H1 (cell line): ENCODE measurements around the gene DPP3. TPM values are rescaled to one million over a fixed set of nuclear protein-coding genes. Genes with fewer than 3 reads are reported as not detected.

ENCODE experiments used
- HDAC2 ChIP-seq, 2 experiments: fragments of 300-600 bp in 1 of 2; sonication (generic) in 1 of 2; IDR thresholded peaks; 2 replicates each; pipeline ENCODE4 v1.6.1; 2011 to 2012; ENCODE audit warnings: low read depth in 2 of 2, low read length in 2 of 2, mild to moderate bottlenecking in 2 of 2, moderate library complexity in 2 of 2, borderline replicate concordance in 1 of 2, inconsistent platforms in 1 of 2
- PHF8 ChIP-seq: fragments of 200-600 bp; sonication (generic); conservative IDR thresholded peaks from 2 replicates; pipeline ENCODE4 v1.7.1; 2012; ENCODE audit warnings: low read depth, mild to moderate bottlenecking, inconsistent platforms, low read length, moderate library complexity
- TAF7 ChIP-seq: optimal IDR thresholded peaks from 2 replicates; pipeline ENCODE3; 2011; ENCODE audit warnings: low read depth, mild to moderate bottlenecking, inconsistent platforms, low read length, moderate library complexity, borderline replicate concordance
- TCF12 ChIP-seq: IDR thresholded peaks from 2 replicates; pipeline ENCODE4 v1.6.1; 2011; ENCODE audit warnings: low read depth, mild to moderate bottlenecking, low read length
- TEAD4 ChIP-seq: IDR thresholded peaks from 2 replicates; pipeline ENCODE4 v1.6.1; 2012; ENCODE audit warnings: low read depth, low read length, inconsistent platforms, mixed read lengths
- polyA plus RNA-seq, 7 experiments: library from polyadenylated mRNA; depleted of rRNA in 3 of 7; stranded (reverse) in 5 of 7; unstranded in 2 of 7; fragments of >200 nt in 5 of 7; fragments of 200-250 nt in 2 of 7; gene quantifications; 1 replicate in 5 of 7; 2 replicates in 1 of 7; 4 replicates in 1 of 7; pipeline versions ENCODE4 v1.2.1 to v1.2.3, GENCODE V29; 2011 to 2013; ENCODE audit warnings: missing spikeins in 2 of 7, mixed read lengths in 2 of 7
- small RNA-seq: library from polyadenylated mRNA; stranded (forward); fragments of <200 nt; extraction: miRNeasy Mini kit (QIAGEN cat#:217004); gene quantifications from one replicate; pipeline ENCODE3, GENCODE V24; 2013; ENCODE audit not compliant: insufficient read depth
- total RNA-seq: library from RNA; stranded (reverse); fragmentation: NEBNext Ultra II Directional; extraction: Animal tissue kit (Norgen Biotek cat#: 25700); gene quantifications from 2 replicates; pipeline ENCODE4 v1.2.1, GENCODE V29; 2021

The DPP3 gene
- total and polyA plus RNA-seq, 2 of the 8 experiments (the other 6 are each of a cell fraction or from before 2014, with no cell fraction given): 75.1 to 82.7 TPM

DNA sequence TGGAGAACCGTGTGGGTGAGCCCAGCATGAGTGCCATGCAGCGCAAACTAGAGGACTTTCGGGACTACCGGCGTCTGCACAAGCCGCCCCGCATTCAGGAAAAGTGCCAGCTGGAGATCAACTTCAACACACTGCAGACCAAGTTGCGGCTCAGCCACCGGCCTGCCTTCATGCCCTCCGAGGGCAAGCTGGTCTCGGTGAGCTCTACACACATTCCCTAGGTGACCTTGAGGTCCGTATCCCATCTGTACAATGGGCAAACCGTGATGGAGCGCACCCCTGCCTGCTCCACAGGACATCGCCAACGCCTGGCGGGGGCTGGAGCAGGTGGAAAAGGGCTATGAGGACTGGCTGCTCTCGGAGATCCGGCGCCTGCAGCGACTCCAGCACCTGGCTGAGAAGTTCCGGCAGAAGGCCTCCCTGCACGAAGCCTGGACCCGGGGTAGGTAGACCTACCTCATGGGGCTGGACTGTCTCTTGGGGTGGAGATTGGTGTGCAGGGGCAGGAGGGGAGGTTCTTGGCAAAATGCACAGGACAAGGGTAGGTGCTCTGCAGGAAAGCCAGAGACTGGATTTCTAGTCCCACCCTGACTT, 77.6 kb downstream of the DPP3 start (continued):
- TF ChIP-seq TEAD4: no peak
- no peak for TF ChIP-seq TAF7
- TF ChIP-seq TCF12: no peak
- TF ChIP-seq HDAC2 (IDR thresholded peaks at IDR 0.05; ENCODE audit: borderline replicate concordance in 1 of 2, low read depth in 2 of 2, low read length in 2 of 2): no peak
- TF ChIP-seq PHF8: no peak

Small RNA genes lying within 50 kb of the gene (small RNA-seq; reads per million reads assigned to genes)
- not detected for gene RF00416

Other genes with a start within 250 kb of the DPP3 start
- 41.8 and 42.5 TPM in 2 replicates for gene KLC2, start 222.7 kb upstream of the DPP3 start, total RNA-seq
- gene KLC2, start 222.7 kb upstream of the DPP3 start, polyA plus RNA-seq (2011; rRNA removed): 17.3 and 28.6 TPM in 2 replicates
- 100 and 106 TPM in 2 replicates for gene RAB1B, start 211.8 kb upstream of the DPP3 start, total RNA-seq
- 217 and 306 TPM in 2 replicates for gene RAB1B, start 211.8 kb upstream of the DPP3 start, polyA plus RNA-seq (2011; rRNA removed)
- gene CNIH2, start 202.3 kb upstream of the DPP3 start, total RNA-seq: 15.8 and 17.0 TPM in 2 replicates
- gene CNIH2, start 202.3 kb upstream of the DPP3 start, polyA plus RNA-seq (2011; rRNA removed): 11.6 and 12.5 TPM in 2 replicates
- gene YIF1A, start 191.3 kb upstream of the DPP3 start, total RNA-seq: 70.1 and 75.9 TPM in 2 replicates
- 178 and 248 TPM in 2 replicates for gene YIF1A, start 191.3 kb upstream of the DPP3 start, polyA plus RNA-seq (2011; rRNA removed)
- gene TMEM151A, start 188.5 kb upstream of the DPP3 start, total RNA-seq: 2.4 and 3.2 TPM in 2 replicates
- 3.2 and 4.5 TPM in 2 replicates for gene TMEM151A, start 188.5 kb upstream of the DPP3 start, polyA plus RNA-seq (2011; rRNA removed)
- gene CD248, start 163.4 kb upstream of the DPP3 start, total RNA-seq: 3.7 and 3.9 TPM in 2 replicates
- gene CD248, start 163.4 kb upstream of the DPP3 start, polyA plus RNA-seq (2011; rRNA removed): 2.7 and 4.6 TPM in 2 replicates
- gene RIN1, start 144.0 kb upstream of the DPP3 start, total RNA-seq: 5.4 and 6.6 TPM in 2 replicates
- gene RIN1, start 144.0 kb upstream of the DPP3 start, polyA plus RNA-seq (2011; rRNA removed): 2.5 and 3.8 TPM in 2 replicates
- gene BRMS1, start 135.3 kb upstream of the DPP3 start, total RNA-seq: 44.8 and 46.1 TPM in 2 replicates
- gene BRMS1, start 135.3 kb upstream of the DPP3 start, polyA plus RNA-seq (2011; rRNA removed): 39.2 and 46.5 TPM in 2 replicates
- gene B4GAT1, start 132.8 kb upstream of the DPP3 start, total RNA-seq: 27.1 and 27.8 TPM in 2 replicates
- 22.2 and 32.8 TPM in 2 replicates for gene B4GAT1, start 132.8 kb upstream of the DPP3 start, polyA plus RNA-seq (2011; rRNA removed)
- 29.3 and 32.4 TPM in 2 replicates for gene SLC29A2, start 108.7 kb upstream of the DPP3 start, total RNA-seq
- 31.6 and 42.0 TPM in 2 replicates for gene SLC29A2, start 108.7 kb upstream of the DPP3 start, polyA plus RNA-seq (2011; rRNA removed)
- 0.88 and 0.99 TPM in 2 replicates for gene NPAS4, start 59.4 kb upstream of the DPP3 start, total RNA-seq
- 0.73 and 0.77 TPM in 2 replicates for gene NPAS4, start 59.4 kb upstream of the DPP3 start, polyA plus RNA-seq (2011; rRNA removed)
- gene MRPL11, start 41.6 kb upstream of the DPP3 start, total RNA-seq: 141 and 152 TPM in 2 replicates
- gene MRPL11, start 41.6 kb upstream of the DPP3 start, polyA plus RNA-seq (2011; rRNA removed): 105 and 106 TPM in 2 replicates
- gene PELI3, start 13.5 kb upstream of the DPP3 start, total RNA-seq: 7.6 TPM in 2 replicates
- 5.2 and 7.6 TPM in 2 replicates for gene PELI3, start 13.5 kb upstream of the DPP3 start, polyA plus RNA-seq (2011; rRNA removed)
- 19.1 and 22.1 TPM in 2 replicates for gene BBS1, start 30.2 kb downstream of the DPP3 start, total RNA-seq
- 19.5 and 33.7 TPM in 2 replicates for gene BBS1, start 30.2 kb downstream of the DPP3 start, polyA plus RNA-seq (2011; rRNA removed)
- gene ZDHHC24, start 65.6 kb downstream of the DPP3 start, total RNA-seq: 7.0 and 8.4 TPM in 2 replicates
- 9.7 and 15.6 TPM in 2 replicates for gene ZDHHC24, start 65.6 kb downstream of the DPP3 start, polyA plus RNA-seq (2011; rRNA removed)
- 28.2 and 30.8 TPM in 2 replicates for gene ACTN3, start 66.5 kb downstream of the DPP3 start, total RNA-seq
- 36.7 and 46.2 TPM in 2 replicates for gene ACTN3, start 66.5 kb downstream of the DPP3 start, polyA plus RNA-seq (2011; rRNA removed)
- 0.36 and 0.58 TPM in 2 replicates for gene CTSF, start 88.2 kb downstream of the DPP3 start, total RNA-seq
- 2.3 and 2.6 TPM in 2 replicates for gene CTSF, start 88.2 kb downstream of the DPP3 start, polyA plus RNA-seq (2011; rRNA removed)
- 0.99 and 1.1 TPM in 2 replicates for gene CCDC87, start 112.6 kb downstream of the DPP3 start, total RNA-seq
- 0.32 and 0.63 TPM in 2 replicates for gene CCDC87, start 112.6 kb downstream of the DPP3 start, polyA plus RNA-seq (2011; rRNA removed)
- 35.2 and 37.1 TPM in 2 replicates for gene CCS, start 112.8 kb downstream of the DPP3 start, total RNA-seq
- gene CCS, start 112.8 kb downstream of the DPP3 start, polyA plus RNA-seq (2011; rRNA removed): 37.7 and 57.7 TPM in 2 replicates
- 142 and 145 TPM in 2 replicates for gene RBM14, start 136.2 kb downstream of the DPP3 start, total RNA-seq
- 67.2 and 81.1 TPM in 2 replicates for gene RBM14, start 136.2 kb downstream of the DPP3 start, polyA plus RNA-seq (2011; rRNA removed)
- 192 and 201 TPM in 2 replicates for gene RBM4, start 158.3 kb downstream of the DPP3 start, total RNA-seq
- 276 and 330 TPM in 2 replicates for gene RBM4, start 158.3 kb downstream of the DPP3 start, polyA plus RNA-seq (2011; rRNA removed)
- 27.5 and 30.6 TPM in 2 replicates for gene RBM4B, start 197.5 kb downstream of the DPP3 start, total RNA-seq
- 19.2 and 30.5 TPM in 2 replicates for gene RBM4B, start 197.5 kb downstream of the DPP3 start, polyA plus RNA-seq (2011; rRNA removed)
- gene SPTBN2, start 248.8 kb downstream of the DPP3 start, total RNA-seq: 69.0 and 71.4 TPM in 2 replicates
- gene SPTBN2, start 248.8 kb downstream of the DPP3 start, polyA plus RNA-seq (2011; rRNA removed): 19.1 and 25.9 TPM in 2 replicates